HepG2 (cell line): ENCODE data around the gene RHBG. TPM values are rescaled to one million over a fixed set of nuclear protein-coding genes. Genes with fewer than 3 reads are reported as not detected.
A peak's percentile ranks its signal among the peaks of the same experiment; 100 is the strongest.

Experiments
- ARID5B ChIP-seq: IDR thresholded peaks from 2 replicates; pipeline ENCODE4 v1.4.0; 2020; ENCODE audit warnings: mild to moderate bottlenecking, missing genetic modification reagents
- DMAP1 ChIP-seq: IDR thresholded peaks from 2 replicates; pipeline ENCODE4 v1.6.1; 2016
- FOSL1 ChIP-seq: sonication (generic); formaldehyde crosslinking; IDR thresholded peaks from 2 replicates; pipeline ENCODE4 v1.9.0; 2021; ENCODE audit warnings: missing genetic modification reagents, borderline replicate concordance
- KLF13 ChIP-seq: sonication (generic); formaldehyde crosslinking; IDR thresholded peaks from 2 replicates; pipeline ENCODE4 v1.4.0; 2020; ENCODE audit warnings: mild to moderate bottlenecking, missing genetic modification reagents
- MZF1 ChIP-seq: sonication (generic); formaldehyde crosslinking; IDR thresholded peaks from 2 replicates; pipeline ENCODE4 v1.8.1; 2023; ENCODE audit warnings: mild to moderate bottlenecking, missing genetic modification reagents, borderline replicate concordance
- NR1H2 ChIP-seq: sonication (generic); formaldehyde crosslinking; IDR thresholded peaks from 2 replicates; pipeline ENCODE4 v1.8.1; 2022; ENCODE audit warnings: low read depth, missing genetic modification reagents, borderline replicate concordance
- POLR2AphosphoS5 ChIP-seq: IDR thresholded peaks from 2 replicates; pipeline ENCODE4 v1.6.1; 2012; ENCODE audit warnings: low read depth, low read length
- PRPF4 ChIP-seq: fragments of 200-400 bp; formaldehyde crosslinking; IDR thresholded peaks from 2 replicates; pipeline ENCODE4 v1.6.1; 2016; ENCODE audit warnings: low read length, low read depth; ENCODE audit not compliant: poor library complexity, severe bottlenecking
- PTBP1 ChIP-seq: fragments of 200-400 bp; formaldehyde crosslinking; IDR thresholded peaks from 2 replicates; pipeline ENCODE4 v1.6.1; 2018; ENCODE audit warnings: low read length, low read depth; ENCODE audit not compliant: poor library complexity, severe bottlenecking
- SNAPC2 ChIP-seq: sonication (generic); formaldehyde crosslinking; IDR thresholded peaks from 2 replicates; pipeline ENCODE4 v1.8.1; 2022; ENCODE audit warnings: mild to moderate bottlenecking, missing genetic modification reagents
- ZNF10 ChIP-seq: sonication (generic); formaldehyde crosslinking; IDR thresholded peaks from 2 replicates; pipeline ENCODE4 v1.4.0; 2020; ENCODE audit warnings: mild to moderate bottlenecking, low read depth, missing genetic modification reagents, borderline replicate concordance
- ZNF367 ChIP-seq: sonication (generic); formaldehyde crosslinking; IDR thresholded peaks from 2 replicates; pipeline ENCODE4 v1.4.0; 2020; ENCODE audit warnings: missing genetic modification reagents, borderline replicate concordance
- ZNF441 ChIP-seq: sonication (generic); formaldehyde crosslinking; IDR thresholded peaks from 2 replicates; pipeline ENCODE4 v1.7.0; 2021; ENCODE audit warnings: missing genetic modification reagents, borderline replicate concordance
- ZNF468 ChIP-seq: sonication (generic); formaldehyde crosslinking; IDR thresholded peaks from 2 replicates; pipeline ENCODE4 v1.8.0; 2022; ENCODE audit warnings: mild to moderate bottlenecking, moderate library complexity, missing genetic modification reagents
- ZNF598 ChIP-seq: sonication (generic); formaldehyde crosslinking; IDR thresholded peaks from 2 replicates; pipeline ENCODE4 v1.5.1; 2020; ENCODE audit warnings: mild to moderate bottlenecking, missing genetic modification reagents, borderline replicate concordance
- ZNF724P ChIP-seq: sonication (generic); formaldehyde crosslinking; IDR thresholded peaks from 2 replicates; pipeline ENCODE4 v1.8.0; 2022; ENCODE audit warnings: missing genetic modification reagents, borderline replicate concordance
- polyA plus RNA-seq, 8 experiments: library from polyadenylated mRNA; depleted of rRNA in 3 of 8; stranded (reverse) in 7 of 8; unstranded in 1 of 8; fragments of >200 nt; fragmentation: Illumina TruSeq in 4 of 8; extraction: Trizol in 4 of 8; gene quantifications; 2 replicates each; pipeline versions ENCODE4 v1.2.1 to v1.2.3, GENCODE V29; 2011 to 2016; ENCODE audit warnings: low read depth in 4 of 8, missing spikeins in 1 of 8, mixed read lengths in 1 of 8; ENCODE audit not compliant: insufficient read depth in 1 of 8
- total RNA-seq, 5 experiments: library from RNA; depleted of rRNA; stranded (reverse); fragments of >200 nt; fragmentation: Illumina TruSeq; extraction: Trizol; gene quantifications; 2 replicates each; pipeline ENCODE4 v1.2.3, GENCODE V29; 2016; ENCODE audit warnings: low read depth in 1 of 5
- TF ChIP-seq, protein P1 (sequence below): sonication (generic); formaldehyde crosslinking; IDR thresholded peaks from 2 replicates; pipeline ENCODE4 v1.5.1; 2020; ENCODE audit warnings: mild to moderate bottlenecking, moderate library complexity, missing genetic modification reagents
- TF ChIP-seq, protein P2 (sequence below): sonication (generic); formaldehyde crosslinking; IDR thresholded peaks from 2 replicates; pipeline ENCODE4 v1.4.0; 2020; ENCODE audit warnings: mild to moderate bottlenecking, missing genetic modification reagents, borderline replicate concordance

Gene RHBG
- total and polyA plus RNA-seq, 2 of the 13 experiments (the other 11 are each of a cell fraction or from before 2014, with no cell fraction given): 61.8 to 73.5 TPM

DNA sequence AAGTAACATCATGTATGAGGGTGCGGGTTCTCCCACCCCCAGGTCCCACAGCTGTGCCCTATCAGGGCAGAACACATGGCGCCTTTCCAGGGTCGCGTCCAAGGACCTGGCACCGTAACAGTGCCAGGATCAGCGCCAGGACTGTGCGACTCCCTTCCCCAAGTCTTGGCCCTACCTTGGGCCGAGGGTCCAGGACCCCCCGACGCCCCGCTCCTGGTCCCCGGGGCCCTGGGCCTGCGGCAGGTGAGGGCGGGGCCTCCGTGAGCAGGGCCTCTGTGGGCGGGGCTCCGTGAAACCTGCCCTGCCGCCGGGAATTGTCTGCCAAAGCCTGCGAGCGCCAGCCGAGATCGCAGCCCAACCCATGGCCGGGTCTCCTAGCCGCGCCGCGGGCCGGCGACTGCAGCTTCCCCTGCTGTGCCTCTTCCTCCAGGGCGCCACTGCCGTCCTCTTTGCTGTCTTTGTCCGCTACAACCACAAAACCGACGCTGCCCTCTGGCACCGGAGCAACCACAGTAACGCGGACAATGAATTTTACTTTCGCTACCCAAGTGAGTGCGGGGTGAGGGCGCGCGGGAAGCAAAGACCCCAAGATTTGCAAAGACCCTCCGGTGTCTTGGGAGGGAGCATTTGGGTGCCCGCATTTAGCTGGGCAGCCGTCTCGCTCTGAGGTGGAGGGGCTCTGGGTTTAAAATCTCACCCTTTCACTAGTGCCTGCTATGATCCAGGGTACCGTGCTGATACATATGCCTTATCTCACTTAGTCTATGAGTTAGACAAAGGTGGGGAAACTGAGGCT is at the start of gene RHBG (continued):
- peak; percentile 64; the same call in 1 of the 2 replicates for TF ChIP-seq SNAPC2 (CRISPR knock-in tag)
- TF ChIP-seq ZNF598 (CRISPR knock-in tag): no peak
- TF ChIP-seq ZNF441: no peak
- peak; percentile 55; the same call in 1 of the 2 replicates for TF ChIP-seq DMAP1 (CRISPR knock-in tag)
- TF ChIP-seq, protein P1, sequence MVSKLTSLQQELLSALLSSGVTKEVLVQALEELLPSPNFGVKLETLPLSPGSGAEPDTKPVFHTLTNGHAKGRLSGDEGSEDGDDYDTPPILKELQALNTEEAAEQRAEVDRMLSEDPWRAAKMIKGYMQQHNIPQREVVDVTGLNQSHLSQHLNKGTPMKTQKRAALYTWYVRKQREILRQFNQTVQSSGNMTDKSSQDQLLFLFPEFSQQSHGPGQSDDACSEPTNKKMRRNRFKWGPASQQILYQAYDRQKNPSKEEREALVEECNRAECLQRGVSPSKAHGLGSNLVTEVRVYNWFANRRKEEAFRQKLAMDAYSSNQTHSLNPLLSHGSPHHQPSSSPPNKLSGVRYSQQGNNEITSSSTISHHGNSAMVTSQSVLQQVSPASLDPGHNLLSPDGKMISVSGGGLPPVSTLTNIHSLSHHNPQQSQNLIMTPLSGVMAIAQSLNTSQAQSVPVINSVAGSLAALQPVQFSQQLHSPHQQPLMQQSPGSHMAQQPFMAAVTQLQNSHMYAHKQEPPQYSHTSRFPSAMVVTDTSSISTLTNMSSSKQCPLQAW: peak; percentile 55; the same call in 1 of the 2 replicates
- no peak for TF ChIP-seq ZNF10 (CRISPR knock-in tag)
- no peak for TF ChIP-seq ZNF724P (CRISPR knock-in tag)
- no peak for TF ChIP-seq ZNF468
- 0 out of 2 replicates have a peak, but pooled peaks have one; percentile 24 for TF ChIP-seq FOSL1
- TF ChIP-seq NR1H2: no peak
- TF ChIP-seq, protein P2, sequence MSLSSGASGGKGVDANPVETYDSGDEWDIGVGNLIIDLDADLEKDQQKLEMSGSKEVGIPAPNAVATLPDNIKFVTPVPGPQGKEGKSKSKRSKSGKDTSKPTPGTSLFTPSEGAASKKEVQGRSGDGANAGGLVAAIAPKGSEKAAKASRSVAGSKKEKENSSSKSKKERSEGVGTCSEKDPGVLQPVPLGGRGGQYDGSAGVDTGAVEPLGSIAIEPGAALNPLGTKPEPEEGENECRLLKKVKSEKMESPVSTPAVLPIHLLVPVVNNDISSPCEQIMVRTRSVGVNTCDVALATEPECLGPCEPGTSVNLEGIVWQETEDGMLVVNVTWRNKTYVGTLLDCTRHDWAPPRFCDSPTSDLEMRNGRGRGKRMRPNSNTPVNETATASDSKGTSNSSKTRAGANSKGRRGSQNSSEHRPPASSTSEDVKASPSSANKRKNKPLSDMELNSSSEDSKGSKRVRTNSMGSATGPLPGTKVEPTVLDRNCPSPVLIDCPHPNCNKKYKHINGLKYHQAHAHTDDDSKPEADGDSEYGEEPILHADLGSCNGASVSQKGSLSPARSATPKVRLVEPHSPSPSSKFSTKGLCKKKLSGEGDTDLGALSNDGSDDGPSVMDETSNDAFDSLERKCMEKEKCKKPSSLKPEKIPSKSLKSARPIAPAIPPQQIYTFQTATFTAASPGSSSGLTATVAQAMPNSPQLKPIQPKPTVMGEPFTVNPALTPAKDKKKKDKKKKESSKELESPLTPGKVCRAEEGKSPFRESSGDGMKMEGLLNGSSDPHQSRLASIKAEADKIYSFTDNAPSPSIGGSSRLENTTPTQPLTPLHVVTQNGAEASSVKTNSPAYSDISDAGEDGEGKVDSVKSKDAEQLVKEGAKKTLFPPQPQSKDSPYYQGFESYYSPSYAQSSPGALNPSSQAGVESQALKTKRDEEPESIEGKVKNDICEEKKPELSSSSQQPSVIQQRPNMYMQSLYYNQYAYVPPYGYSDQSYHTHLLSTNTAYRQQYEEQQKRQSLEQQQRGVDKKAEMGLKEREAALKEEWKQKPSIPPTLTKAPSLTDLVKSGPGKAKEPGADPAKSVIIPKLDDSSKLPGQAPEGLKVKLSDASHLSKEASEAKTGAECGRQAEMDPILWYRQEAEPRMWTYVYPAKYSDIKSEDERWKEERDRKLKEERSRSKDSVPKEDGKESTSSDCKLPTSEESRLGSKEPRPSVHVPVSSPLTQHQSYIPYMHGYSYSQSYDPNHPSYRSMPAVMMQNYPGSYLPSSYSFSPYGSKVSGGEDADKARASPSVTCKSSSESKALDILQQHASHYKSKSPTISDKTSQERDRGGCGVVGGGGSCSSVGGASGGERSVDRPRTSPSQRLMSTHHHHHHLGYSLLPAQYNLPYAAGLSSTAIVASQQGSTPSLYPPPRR (CRISPR knock-in tag): no peak; the same call in 1 of the 2 replicates
- no peak for TF ChIP-seq KLF13 (CRISPR knock-in tag)
- TF ChIP-seq POLR2AphosphoS5: peak; percentile 95
- peak; percentile 71 for TF ChIP-seq ARID5B (CRISPR knock-in tag)
- TF ChIP-seq PRPF4: no peak
- TF ChIP-seq ZNF367 (CRISPR knock-in tag): no peak
- TF ChIP-seq PTBP1: no peak
- no peak; the same call in 1 of the 2 replicates for TF ChIP-seq MZF1 (CRISPR knock-in tag)
